Spleen (tissue), 7 donors: ENCODE results near the gene SHISA6.

ENCODE experiments used
- CTCF ChIP-seq, 11 experiments: fragments of 200-600 bp in 7 of 11; fragments of 450-650 bp in 4 of 11; sonication (generic) in 4 of 11; IDR thresholded peaks in 8 of 11; conservative IDR thresholded peaks in 3 of 11; 1 replicate in 7 of 11; 2 replicates in 4 of 11; pipeline versions ENCODE4 v1.4.0 to v1.8.0; 2016 to 2021; ENCODE audit warnings: antibody characterized with exemption in 11 of 11, inconsistent platforms in 4 of 11, mild to moderate bottlenecking in 1 of 11
- POLR2A ChIP-seq, 3 donors: fragments of 450-650 bp; IDR thresholded peaks; one replicate each; pipeline ENCODE4 v1.5.1; 2017; ENCODE audit warnings: antibody characterized with exemption in 3 of 3, mild to moderate bottlenecking in 1 of 3
- donor health status: DM: no; HTN: no; CAD: no; lungs with moderate emphysema.
- donor health status: DM: no; HTN: no; CAD: no.
- donor health status: DM: no; HTN: no; CAD: no.

GRCh38 chr17:11554542-11554941 is 313.5 kb downstream of the SHISA6 start:
- TF ChIP-seq CTCF (IDR thresholded peaks at IDR 0.05 in 8 of 11, conservative IDR thresholded peaks at IDR 0.05 in 3 of 11), result no peak
- no peak for TF ChIP-seq POLR2A (IDR thresholded peaks at IDR 0.05)
